IMR-90 (cell line): ENCODE results near the gene CERT1. TPM values are rescaled to one million over a fixed set of nuclear protein-coding genes. Genes with fewer than 3 reads are reported as not detected.

Experiments used
- ATAC-seq: fragments of 200-7000 bp; cut with Tn5 transposase; 2 replicates; pipeline ENCODE4 v1.9.1; 2020; ENCODE audit warnings: low read depth, mild to moderate bottlenecking, moderate library complexity
- BruUV-seq: library from RNA; stranded (reverse); fragments of 400-500 nt; replicated peaks from 2 replicates; lab custom pipeline; 2021; lab: Mats Ljungman, UMichigan
- CTCF ChIA-PET: fragments of 300-600 bp; formaldehyde crosslinking; extraction: SDS; loops from one replicate; lab custom pipeline; 2021; ENCODE audit warnings: antibody characterized with exemption; lab: Yijun Ruan, JAX
- POLR2A ChIA-PET: fragments of 300-600 bp; sonication (Branson Sonifier 250); formaldehyde crosslinking; loops from one replicate; lab custom pipeline; 2022; ENCODE audit warnings: antibody characterized with exemption; ENCODE audit not compliant: unreplicated experiment; lab: Charles Lee
- DNase-seq: peaks from one replicate; pipeline ENCODE4 v3.0.0; 2013
- H2AFZ ChIP-seq: replicated peaks from 2 replicates; pipeline ENCODE3; 2013; ENCODE audit warnings: low read length, mild to moderate bottlenecking; ENCODE audit not compliant: poor library complexity
- H2AK5ac ChIP-seq: 2 replicates; pipeline ENCODE4 v1.6.1; 2013; ENCODE audit warnings: low read depth, low read length, inconsistent platforms
- H2AK9ac ChIP-seq: replicated peaks from 2 replicates; pipeline ENCODE3; 2013; ENCODE audit warnings: mild to moderate bottlenecking, low read depth, low read length, moderate library complexity; ENCODE audit not compliant: poor library complexity
- H2BK120ac ChIP-seq: 2 replicates; pipeline ENCODE4 v1.6.1; 2013; ENCODE audit warnings: low read depth, low read length, inconsistent platforms
- H2BK15ac ChIP-seq: 3 replicates; pipeline ENCODE4 v1.6.1; 2013; ENCODE audit warnings: low read depth, low read length, inconsistent platforms
- H2BK20ac ChIP-seq: 2 replicates; pipeline ENCODE4 v1.6.1; 2013; ENCODE audit warnings: low read depth, mild to moderate bottlenecking, inconsistent platforms, low read length, moderate library complexity
- H2BK5ac ChIP-seq: 2 replicates; pipeline ENCODE4 v1.6.1; 2013; ENCODE audit warnings: mild to moderate bottlenecking, low read depth, low read length, inconsistent platforms; ENCODE audit not compliant: poor library complexity, severe bottlenecking
- H3K14ac ChIP-seq: replicated peaks from 2 replicates; pipeline ENCODE4 v1.6.1; 2013; ENCODE audit warnings: low read depth, low read length, inconsistent platforms
- H3K18ac ChIP-seq: 2 replicates; pipeline ENCODE4 v1.6.1; 2013; ENCODE audit warnings: low read depth, low read length, control low read depth
- H3K23ac ChIP-seq: 2 replicates; pipeline ENCODE4 v1.6.1; 2013; ENCODE audit warnings: low read depth, low read length, inconsistent platforms
- H3K27ac ChIP-seq: 2 replicates; pipeline ENCODE4 v1.5.1; 2013; ENCODE audit warnings: mild to moderate bottlenecking, control low read depth, low read length; ENCODE audit not compliant: insufficient read depth
- H3K27me3 ChIP-seq: 2 replicates; pipeline ENCODE4 v1.6.1; 2013; ENCODE audit warnings: low read length; ENCODE audit not compliant: control insufficient read depth, insufficient read depth
- H3K36me3 ChIP-seq: 2 replicates; pipeline ENCODE4 v1.6.1; 2013; ENCODE audit warnings: low read length, mixed read lengths; ENCODE audit not compliant: control insufficient read depth, insufficient read depth
- H3K4ac ChIP-seq: 2 replicates; pipeline ENCODE4 v1.6.1; 2013; ENCODE audit warnings: low read depth, low read length, inconsistent platforms
- H3K4me1 ChIP-seq: 2 replicates; pipeline ENCODE4 v1.6.1; 2013; ENCODE audit warnings: low read length, mixed read lengths; ENCODE audit not compliant: control insufficient read depth, insufficient read depth
- H3K4me2 ChIP-seq: 2 replicates; pipeline ENCODE4 v1.6.1; 2013; ENCODE audit warnings: low read depth, mild to moderate bottlenecking, control low read depth, low read length, moderate library complexity
- H3K4me3 ChIP-seq: 2 replicates; pipeline ENCODE4 v1.5.1; 2013; ENCODE audit warnings: low read depth, mild to moderate bottlenecking, control low read depth, low read length, moderate library complexity; ENCODE audit not compliant: insufficient read depth
- H3K56ac ChIP-seq: 2 replicates; pipeline ENCODE4 v1.6.1; 2013; ENCODE audit warnings: low read length, inconsistent platforms; ENCODE audit not compliant: insufficient read depth; ENCODE audit errors: extremely low read depth
- H3K79me1 ChIP-seq, 2 experiments: 2 replicates each; pipeline ENCODE4 v1.6.1; 2013; ENCODE audit warnings: low read length in 2 of 2, inconsistent platforms in 1 of 2, low read depth in 1 of 2
- H3K9ac ChIP-seq: 2 replicates; pipeline ENCODE4 v1.6.1; 2013; ENCODE audit warnings: low read depth, low read length, control low read depth
- H3K9me1 ChIP-seq: 2 replicates; pipeline ENCODE4 v1.6.1; 2013; ENCODE audit warnings: low read length, inconsistent platforms; ENCODE audit not compliant: insufficient read depth
- H3K9me3 ChIP-seq: 2 replicates; pipeline ENCODE4 v1.6.1; 2013; ENCODE audit warnings: low read length; ENCODE audit not compliant: control insufficient read depth, insufficient read depth
- H4K20me1 ChIP-seq: 2 replicates; pipeline ENCODE4 v1.6.1; 2013; ENCODE audit warnings: low read length, inconsistent platforms; ENCODE audit not compliant: insufficient read depth
- H4K5ac ChIP-seq: 2 replicates; pipeline ENCODE4 v1.6.1; 2013; ENCODE audit warnings: mild to moderate bottlenecking, low read depth, low read length, control low read depth
- H4K8ac ChIP-seq, 2 experiments: 2 replicates each; pipeline ENCODE4 v1.6.1; 2013; ENCODE audit warnings: low read depth in 2 of 2, low read length in 2 of 2, control low read depth in 1 of 2, inconsistent platforms in 1 of 2
- H4K91ac ChIP-seq: 2 replicates; pipeline ENCODE4 v1.6.1; 2013; ENCODE audit warnings: low read depth, low read length, inconsistent platforms; ENCODE audit not compliant: insufficient read depth
- BHLHE40 ChIP-seq: fragments of 150-350 bp; IDR thresholded peaks from 2 replicates; pipeline ENCODE4 v1.6.1; 2016; ENCODE audit warnings: mild to moderate bottlenecking, low read depth, low read length
- CEBPB ChIP-seq: IDR thresholded peaks from 2 replicates; pipeline ENCODE4 v1.6.1; 2012; ENCODE audit warnings: low read depth, low read length, improper control_type of control experiment
- CHD1 ChIP-seq: IDR thresholded peaks from 2 replicates; pipeline ENCODE4 v1.6.1; 2012; ENCODE audit warnings: low read depth, low read length, improper control_type of control experiment
- CTCF ChIP-seq: conservative IDR thresholded peaks from 2 replicates; pipeline ENCODE4 v1.5.1; 2012; ENCODE audit warnings: mild to moderate bottlenecking, low read depth, low read length, improper control_type of control experiment
- FOS ChIP-seq: fragments of 150-350 bp; IDR thresholded peaks from 2 replicates; pipeline ENCODE4 v1.6.1; 2016; ENCODE audit warnings: low read depth, low read length
- MAFK ChIP-seq: IDR thresholded peaks from 2 replicates; pipeline ENCODE4 v1.6.1; 2012; ENCODE audit warnings: low read depth, low read length, improper control_type of control experiment
- MAZ ChIP-seq: IDR thresholded peaks from 2 replicates; pipeline ENCODE4 v1.6.1; 2012; ENCODE audit warnings: low read depth, mild to moderate bottlenecking, low read length, improper control_type of control experiment, moderate library complexity, borderline replicate concordance
- MXI1 ChIP-seq: IDR thresholded peaks from 2 replicates; pipeline ENCODE4 v1.6.1; 2012; ENCODE audit warnings: low read depth, mild to moderate bottlenecking, low read length, moderate library complexity, borderline replicate concordance
- NFE2L2 ChIP-seq: fragments of 150-350 bp; IDR thresholded peaks from 2 replicates; pipeline ENCODE4 v1.6.1; 2016; ENCODE audit warnings: low read depth, mild to moderate bottlenecking, low read length
- POLR2A ChIP-seq: IDR thresholded peaks from 2 replicates; pipeline ENCODE4 v1.6.1; 2012; ENCODE audit warnings: mild to moderate bottlenecking, low read depth, low read length
- RAD21 ChIP-seq: IDR thresholded peaks from 2 replicates; pipeline ENCODE4 v1.6.1; 2012; ENCODE audit warnings: low read length, improper control_type of control experiment
- RCOR1 ChIP-seq: IDR thresholded peaks from 2 replicates; pipeline ENCODE4 v1.6.1; 2012; ENCODE audit warnings: mild to moderate bottlenecking, low read length, improper control_type of control experiment; ENCODE audit not compliant: insufficient replicate concordance
- RFX5 ChIP-seq: IDR thresholded peaks from 2 replicates; pipeline ENCODE4 v1.8.0; 2012; ENCODE audit warnings: low read depth, mild to moderate bottlenecking, low read length, moderate library complexity
- SMC3 ChIP-seq: fragments of 150-350 bp; IDR thresholded peaks from 2 replicates; pipeline ENCODE4 v1.6.1; 2016; ENCODE audit warnings: low read depth, mild to moderate bottlenecking, antibody characterized with exemption, low read length, moderate library complexity
- USF2 ChIP-seq: fragments of 150-350 bp; IDR thresholded peaks from 2 replicates; pipeline ENCODE4 v1.6.1; 2017; ENCODE audit warnings: mild to moderate bottlenecking, antibody characterized with exemption, low read length, low read depth
- dilution Hi-C: fragments of 300-500 bp; cut with HindIII; formaldehyde crosslinking; loops from one replicate; pipeline ENCODE4 v1.14.3; 2018; ENCODE audit warnings: low sequenced_read_pairs; ENCODE audit not compliant: unreplicated experiment
- in situ Hi-C: fragments of 300-500 bp; cut with MboI; formaldehyde crosslinking; loops from 3 replicates; pipeline ENCODE4 v1.14.3; 2019; ENCODE audit warnings: low sequenced_read_pairs, inconsistent platforms, mixed read lengths
- intact Hi-C: fragments of 100-400 bp; cut with micrococcal nuclease; formaldehyde crosslinking; loops from 2 replicates; pipeline ENCODE4 v1.10.0; 2022
- polyA plus RNA-seq, 3 experiments: library from polyadenylated mRNA; depleted of rRNA; stranded (reverse); fragments of >200 nt; gene quantifications; 2 replicates each; pipeline ENCODE4 v1.2.3, GENCODE V29; 2012; ENCODE audit warnings: low replicate concordance in 1 of 3
- total RNA-seq: library from RNA; depleted of rRNA; stranded (reverse); fragments of >200 nt; gene quantifications from 2 replicates; pipeline ENCODE4 v1.2.3, GENCODE V29; 2012
- TF ChIP-seq, protein P1 (sequence below): fragments of 150-350 bp; IDR thresholded peaks from 2 replicates; pipeline ENCODE4 v1.6.1; 2016; ENCODE audit warnings: low read depth, mild to moderate bottlenecking, low read length, moderate library complexity, borderline replicate concordance

Gene CERT1
- total and polyA plus RNA-seq, 2 of the 4 experiments (the other 2 are of a cell fraction): 7.2 TPM

DNA sequence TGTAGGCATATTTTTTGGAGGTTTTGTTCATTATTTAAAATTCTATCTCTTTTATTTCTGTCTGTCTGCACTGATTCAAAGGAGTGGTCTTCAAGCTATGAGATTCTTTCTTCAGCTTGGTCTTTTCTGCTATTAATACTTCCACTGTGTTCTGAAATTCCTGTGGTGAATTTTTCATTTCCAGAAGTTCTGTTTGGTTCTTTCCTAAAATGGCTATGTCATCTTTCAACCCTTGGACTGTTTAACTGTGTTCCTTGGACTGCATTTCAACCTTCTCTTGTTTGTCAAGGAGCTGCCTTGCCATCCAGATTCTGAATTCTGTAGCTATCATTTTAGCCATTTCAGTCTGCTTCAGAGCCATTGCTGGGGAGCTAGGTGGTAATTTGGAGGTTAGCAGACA, 76.3 kb downstream of the CERT1 start:
- H4K8ac ChIP-seq: no peak overlapping the region
- no peak overlapping the region for H2AFZ ChIP-seq
- H2AK9ac ChIP-seq: no peak overlapping the region
- no peak overlapping the region for H4K5ac ChIP-seq
- ChIA-PET CTCF (no interaction called here), POLR2A (no interaction called here)
- peak; percentile 29; the same call in 1 of the 2 replicates for ATAC-seq
- in situ Hi-C loops: no loop called here
- H4K91ac ChIP-seq: no peak overlapping the region
- H3K79me1 ChIP-seq: peaks cover 7 to 13% of the 10 kb centered on the region in 2 experiments; a peak in 3 of 4 replicates
- dilution Hi-C loops: no loop called here
- no peaks in the 10 kb centered on the region; the same call in none of the 2 replicates for H3K4me1 ChIP-seq
- H2BK120ac ChIP-seq: no peak overlapping the region
- H2BK20ac ChIP-seq: no peak overlapping the region
- H2AK5ac ChIP-seq: no peak overlapping the region
- no peaks in the 10 kb centered on the region for H3K9me1 ChIP-seq
- H3K36me3 ChIP-seq: no peaks in the 10 kb centered on the region
- H3K4ac ChIP-seq: no peak overlapping the region
- H3K9me3 ChIP-seq: no peaks in the 10 kb centered on the region
- no peak overlapping the region for H3K56ac ChIP-seq
- H3K4me3 ChIP-seq: no peak overlapping the region
- H3K27ac ChIP-seq: no peak overlapping the region
- no peak overlapping the region for H3K23ac ChIP-seq
- DNase-seq: peak; percentile 10
- no peak overlapping the region for H3K9ac ChIP-seq
- no peak overlapping the region for H3K18ac ChIP-seq
- BruUV-seq: no TSS peak
- H3K4me2 ChIP-seq: no peak overlapping the region
- no peaks in the 10 kb centered on the region for H3K27me3 ChIP-seq
- no peak overlapping the region for H3K14ac ChIP-seq
- no peak overlapping the region for H2BK5ac ChIP-seq
- H4K20me1 ChIP-seq: no peaks in the 10 kb centered on the region
- TF ChIP-seq SMC3: no peak
- no peak for TF ChIP-seq NFE2L2
- no peak for TF ChIP-seq MAFK
- TF ChIP-seq RFX5: no peak
- no peak for TF ChIP-seq USF2
- TF ChIP-seq MXI1: no peak
- TF ChIP-seq MAZ: no peak
- TF ChIP-seq RCOR1: no peak
- no peak for TF ChIP-seq BHLHE40
- TF ChIP-seq, protein P1, sequence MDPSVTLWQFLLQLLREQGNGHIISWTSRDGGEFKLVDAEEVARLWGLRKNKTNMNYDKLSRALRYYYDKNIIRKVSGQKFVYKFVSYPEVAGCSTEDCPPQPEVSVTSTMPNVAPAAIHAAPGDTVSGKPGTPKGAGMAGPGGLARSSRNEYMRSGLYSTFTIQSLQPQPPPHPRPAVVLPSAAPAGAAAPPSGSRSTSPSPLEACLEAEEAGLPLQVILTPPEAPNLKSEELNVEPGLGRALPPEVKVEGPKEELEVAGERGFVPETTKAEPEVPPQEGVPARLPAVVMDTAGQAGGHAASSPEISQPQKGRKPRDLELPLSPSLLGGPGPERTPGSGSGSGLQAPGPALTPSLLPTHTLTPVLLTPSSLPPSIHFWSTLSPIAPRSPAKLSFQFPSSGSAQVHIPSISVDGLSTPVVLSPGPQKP: no peak
- TF ChIP-seq FOS: no peak
- TF ChIP-seq CTCF: no peak
- no peak for TF ChIP-seq CHD1
- no peak for TF ChIP-seq RAD21
- no peak for TF ChIP-seq CEBPB
- TF ChIP-seq POLR2A: no peak
- no peak overlapping the region for H2BK15ac ChIP-seq
- intact Hi-C loops: no loop called here
